IPS-20b (cell line): ENCODE measurements around the gene UCK2.

Experiments
- H3K27ac ChIP-seq: one replicate; pipeline ENCODE4 v1.5.1; 2013; ENCODE audit warnings: low read length
- H3K27me3 ChIP-seq: 2 replicates; pipeline ENCODE4 v1.6.1; 2013; ENCODE audit warnings: mild to moderate bottlenecking, low read length, inconsistent platforms; ENCODE audit not compliant: insufficient read depth
- H3K36me3 ChIP-seq: 2 replicates; pipeline ENCODE4 v1.6.1; 2013; ENCODE audit warnings: low read depth, mild to moderate bottlenecking, inconsistent platforms, low read length, moderate library complexity; ENCODE audit not compliant: insufficient read depth
- H3K4me1 ChIP-seq: 2 replicates; pipeline ENCODE4 v1.6.1; 2013; ENCODE audit warnings: mild to moderate bottlenecking, control low read depth, inconsistent platforms, low read length, moderate library complexity; ENCODE audit not compliant: insufficient read depth
- H3K4me3 ChIP-seq: 2 replicates; pipeline ENCODE4 v1.5.1; 2013; ENCODE audit warnings: mild to moderate bottlenecking, low read length, inconsistent platforms
- H3K9ac ChIP-seq: 2 replicates; pipeline ENCODE4 v1.6.1; 2013; ENCODE audit warnings: low read depth, mild to moderate bottlenecking, inconsistent platforms, low read length, moderate library complexity
- H3K9me3 ChIP-seq: 2 replicates; pipeline ENCODE4 v1.6.1; 2013; ENCODE audit warnings: mild to moderate bottlenecking, low read depth, low read length, inconsistent platforms; ENCODE audit not compliant: insufficient read depth

The UCK2 gene

DNA sequence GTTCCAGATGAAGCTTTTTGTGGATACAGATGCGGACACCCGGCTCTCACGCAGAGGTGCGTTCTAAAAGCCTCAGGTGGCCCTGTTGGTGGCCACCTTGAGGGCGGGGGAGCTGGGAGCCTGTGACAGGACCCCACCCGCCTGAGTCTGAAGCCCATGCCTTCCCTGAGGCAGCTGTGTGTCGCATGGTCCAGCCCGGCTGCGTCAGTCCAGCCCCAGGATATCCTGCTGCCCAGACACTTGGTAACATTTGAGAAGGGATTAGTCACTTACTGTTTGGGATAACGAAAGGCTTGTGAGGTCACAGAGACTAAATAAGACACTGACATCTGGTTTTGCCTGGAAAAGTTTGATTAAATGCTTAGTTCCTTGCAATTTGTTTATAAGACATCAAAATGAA, 68.9 kb downstream of the UCK2 start:
- 0 out of 2 replicates have a peak, but pooled peaks cover 2% of the 10 kb centered on the region for H3K9me3 ChIP-seq

DNA sequence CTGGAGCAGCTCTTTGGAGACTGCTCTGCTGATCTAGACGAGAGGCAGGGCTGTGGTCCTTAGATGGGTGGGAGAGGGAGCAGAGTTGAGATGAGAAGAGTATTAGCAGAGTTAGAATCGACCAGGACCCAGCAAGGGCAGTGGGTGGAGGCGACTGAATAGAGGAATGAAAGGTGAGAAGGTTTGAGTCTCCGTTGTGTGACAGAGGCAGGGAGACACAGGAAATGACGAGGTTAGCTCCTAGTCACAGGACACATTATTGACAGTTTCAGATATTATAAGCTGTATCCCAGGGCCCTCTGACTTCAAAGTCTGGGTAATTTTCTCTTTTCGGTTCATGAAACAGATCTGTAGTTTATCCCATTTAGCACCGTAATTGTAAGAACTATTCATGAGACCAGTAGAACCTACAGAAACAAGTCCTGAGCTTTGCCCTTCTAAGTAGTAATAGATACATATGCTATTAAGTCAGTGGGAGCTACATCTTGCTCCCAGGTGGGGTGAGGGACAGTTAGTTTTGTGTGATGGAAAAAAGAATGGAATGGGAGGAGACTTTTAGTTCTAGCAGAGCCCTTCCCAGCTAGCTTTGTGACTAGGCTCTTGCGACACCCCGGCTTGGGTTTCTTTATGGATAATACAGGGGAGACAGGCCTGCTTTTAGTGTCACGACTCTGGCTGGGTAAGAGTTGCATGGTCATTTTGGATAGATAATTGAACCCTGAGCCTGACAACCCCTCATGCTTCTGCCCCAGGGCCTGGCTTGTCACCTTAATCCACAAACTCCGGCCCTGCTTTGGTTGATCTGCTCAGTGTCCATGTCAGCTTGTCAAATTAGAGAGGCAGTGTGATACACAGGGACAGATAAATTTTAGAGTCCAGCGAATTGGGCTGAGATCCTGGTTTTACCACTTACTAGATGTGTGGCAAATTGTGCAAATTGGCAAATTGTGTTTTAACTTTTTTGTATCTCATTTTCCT, 70.2 kb downstream of the UCK2 start:
- no peak overlapping the region for H3K4me3 ChIP-seq
- H3K9me3 ChIP-seq = no peaks in the 10 kb centered on the region
- H3K27ac ChIP-seq = no peak overlapping the region
- H3K4me1 ChIP-seq = peaks cover 3% of the 10 kb centered on the region; the same call in 1 of the 2 replicates
- H3K36me3 ChIP-seq = peaks cover 94% of the 10 kb centered on the region
- H3K9ac ChIP-seq = no peak overlapping the region
- H3K27me3 ChIP-seq = no peaks in the 10 kb centered on the region

More for the DNA sequence above, 68.9 kb downstream of the UCK2 start:
- Histone ChIP-seq H3K36me3 (peaks cover 100% of the 10 kb centered on the region), H3K27me3 (no peaks in the 10 kb centered on the region), H3K4me1 (peaks cover 3% of the 10 kb centered on the region; the same call in 1 of the 2 replicates), H3K9ac (no peak overlapping the region), H3K27ac (no peak overlapping the region), H3K4me3 (no peak overlapping the region)

DNA sequence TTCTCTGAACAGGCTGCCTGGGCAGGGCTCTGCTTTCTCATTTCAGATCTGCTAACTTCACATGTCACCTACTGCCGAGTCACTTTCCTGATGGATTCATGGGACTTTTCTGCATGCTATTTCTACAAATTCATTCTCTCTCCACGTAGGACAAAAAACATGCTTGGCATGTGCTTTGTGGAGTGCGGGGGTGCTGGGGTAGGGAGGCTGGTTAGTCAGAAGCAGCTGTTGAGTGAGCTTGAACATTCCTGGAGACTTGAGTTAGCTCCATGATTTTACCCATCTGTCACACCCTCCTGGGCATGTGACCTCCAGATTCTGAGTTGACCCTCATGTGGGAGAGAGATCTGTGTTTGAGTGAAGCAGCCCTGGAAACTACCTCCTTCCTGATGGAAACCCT, 71.4 kb downstream of the UCK2 start:
- peaks cover 3% of the 10 kb centered on the region; the same call in 1 of the 2 replicates for H3K4me1 ChIP-seq
- no peaks in the 10 kb centered on the region for H3K9me3 ChIP-seq
- no peak overlapping the region for H3K9ac ChIP-seq
- H3K36me3 ChIP-seq = peaks cover 94% of the 10 kb centered on the region
- no peak overlapping the region for H3K4me3 ChIP-seq
- no peak overlapping the region for H3K27ac ChIP-seq
- H3K27me3 ChIP-seq = no peaks in the 10 kb centered on the region

DNA sequence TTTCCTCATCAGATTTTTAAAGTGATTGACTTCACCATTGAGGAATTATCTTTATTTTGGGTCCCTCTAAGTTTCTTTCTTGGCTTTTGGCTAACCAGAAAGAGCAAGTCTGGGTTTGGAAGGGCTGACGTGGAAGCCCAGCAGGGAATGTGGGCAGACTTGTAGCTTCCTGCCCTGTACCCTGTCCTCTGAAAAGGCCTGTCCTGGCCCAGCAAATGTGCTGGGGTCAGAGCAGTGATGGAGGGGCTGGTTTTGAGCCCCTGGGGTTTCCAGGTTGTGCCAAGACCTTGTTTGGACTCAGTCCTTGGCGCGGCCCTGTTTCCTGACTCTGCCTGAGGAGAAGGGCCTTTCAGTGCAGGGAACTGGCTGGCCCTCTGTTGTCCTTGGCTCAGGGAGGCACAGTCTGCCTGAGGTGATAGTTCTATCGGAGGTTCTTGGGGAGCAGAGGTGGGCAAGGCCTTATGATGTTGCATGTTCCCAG, 72.1 kb downstream of the UCK2 start:
- H3K27ac ChIP-seq = no peak overlapping the region
- H3K4me3 ChIP-seq = no peak overlapping the region
- no peak overlapping the region for H3K9ac ChIP-seq
- no peaks in the 10 kb centered on the region for H3K9me3 ChIP-seq
- peaks cover 3% of the 10 kb centered on the region; the same call in 1 of the 2 replicates for H3K4me1 ChIP-seq
- H3K27me3 ChIP-seq = no peaks in the 10 kb centered on the region
- peaks cover 94% of the 10 kb centered on the region for H3K36me3 ChIP-seq

DNA sequence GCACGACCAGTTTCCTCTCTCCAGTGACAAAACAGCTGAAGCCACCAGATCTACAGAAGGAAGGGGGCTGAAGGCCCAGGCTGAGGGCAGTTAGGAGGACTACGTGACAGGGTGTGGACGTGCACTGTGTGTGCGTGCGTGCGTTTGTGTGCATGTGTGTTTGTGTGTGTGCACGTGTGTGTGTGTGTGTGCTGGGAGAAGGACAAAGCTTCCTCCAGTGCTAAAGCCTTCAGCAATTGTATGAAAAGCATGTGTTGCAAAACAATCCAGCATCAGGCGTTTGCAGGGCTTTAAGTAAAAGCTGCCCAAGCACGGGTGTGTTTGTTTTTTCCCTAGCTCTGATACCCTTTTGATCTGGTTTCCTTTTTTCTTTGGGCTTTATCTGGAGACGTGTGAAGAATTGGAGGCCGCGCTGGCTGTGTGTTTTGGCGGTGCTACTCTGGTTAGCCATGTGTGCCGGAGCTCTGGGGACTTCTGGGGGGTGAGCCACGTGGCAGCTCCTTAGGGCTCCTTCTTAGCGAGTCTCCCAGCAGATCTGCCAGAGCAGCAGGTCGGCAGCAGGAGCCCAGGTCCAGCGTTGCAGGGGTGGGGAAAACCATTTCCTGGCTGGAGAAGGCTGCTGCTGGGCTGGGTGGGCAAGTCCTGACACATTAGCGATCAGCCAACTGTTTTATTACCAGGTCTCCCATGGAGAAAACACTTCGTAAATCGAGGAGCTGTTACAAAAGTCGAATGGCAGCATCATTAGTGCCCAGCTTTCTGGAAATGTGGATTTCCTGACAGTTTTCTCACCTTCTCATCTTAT, 73.4 kb downstream of the UCK2 start:
- peaks cover 3% of the 10 kb centered on the region; the same call in 1 of the 2 replicates for H3K4me1 ChIP-seq
- H3K27me3 ChIP-seq = no peaks in the 10 kb centered on the region
- no peak overlapping the region for H3K9ac ChIP-seq
- H3K36me3 ChIP-seq = peaks cover 94% of the 10 kb centered on the region
- H3K4me3 ChIP-seq = no peak overlapping the region
- H3K27ac ChIP-seq = no peak overlapping the region
- H3K9me3 ChIP-seq = no peaks in the 10 kb centered on the region

DNA sequence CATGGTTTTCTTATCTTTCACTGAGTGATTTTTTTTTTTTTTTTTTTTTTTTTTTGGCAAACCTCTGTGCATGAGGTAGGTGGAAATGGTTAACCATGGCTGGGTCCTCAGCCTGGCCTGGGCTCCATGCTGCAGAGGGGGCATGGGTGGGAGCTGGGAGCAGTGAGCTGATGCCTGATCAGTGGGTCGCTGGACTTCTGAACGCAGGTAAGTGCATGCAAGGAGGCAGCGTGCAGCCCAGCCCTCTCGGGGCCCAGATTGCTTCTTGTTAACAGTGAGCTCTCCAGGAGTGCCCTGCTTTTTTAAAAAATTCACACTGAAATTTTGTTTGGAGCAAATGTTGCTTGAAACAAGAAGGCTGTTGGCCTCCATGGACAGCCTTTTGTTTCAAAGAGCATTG, 75.2 kb downstream of the UCK2 start:
- peaks cover 3% of the 10 kb centered on the region; the same call in 1 of the 2 replicates for H3K4me1 ChIP-seq
- H3K36me3 ChIP-seq = peaks cover 94% of the 10 kb centered on the region
- no peaks in the 10 kb centered on the region for H3K9me3 ChIP-seq
- no peak overlapping the region for H3K4me3 ChIP-seq
- no peaks in the 10 kb centered on the region for H3K27me3 ChIP-seq
- no peak overlapping the region for H3K27ac ChIP-seq
- no peak overlapping the region for H3K9ac ChIP-seq

DNA sequence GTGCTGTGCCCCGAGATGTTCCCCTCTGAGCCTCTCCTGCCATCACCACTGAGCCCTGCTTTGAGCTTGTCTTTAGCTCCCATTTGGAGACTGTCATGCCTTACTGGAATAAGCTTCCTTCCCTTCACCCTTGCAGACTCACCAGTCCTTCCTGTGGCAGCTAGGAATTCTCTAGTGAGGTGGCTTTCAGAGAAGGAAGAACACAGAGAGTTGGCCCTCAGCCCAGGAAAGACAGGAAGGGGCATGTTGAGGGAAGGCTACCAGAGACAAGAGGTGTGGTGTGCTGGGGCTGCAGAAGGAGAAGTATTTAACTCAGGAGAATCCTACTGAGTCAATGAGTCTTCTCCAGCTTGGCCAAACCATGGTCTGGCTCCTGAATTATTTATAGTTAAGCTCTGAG, 76.3 kb downstream of the UCK2 start:
- no peaks in the 10 kb centered on the region for H3K9me3 ChIP-seq
- no peak overlapping the region for H3K27ac ChIP-seq
- no peak overlapping the region for H3K4me3 ChIP-seq
- H3K27me3 ChIP-seq = no peaks in the 10 kb centered on the region
- no peaks in the 10 kb centered on the region; the same call in 1 of the 2 replicates for H3K4me1 ChIP-seq
- no peak overlapping the region for H3K9ac ChIP-seq
- peaks cover 94% of the 10 kb centered on the region for H3K36me3 ChIP-seq

DNA sequence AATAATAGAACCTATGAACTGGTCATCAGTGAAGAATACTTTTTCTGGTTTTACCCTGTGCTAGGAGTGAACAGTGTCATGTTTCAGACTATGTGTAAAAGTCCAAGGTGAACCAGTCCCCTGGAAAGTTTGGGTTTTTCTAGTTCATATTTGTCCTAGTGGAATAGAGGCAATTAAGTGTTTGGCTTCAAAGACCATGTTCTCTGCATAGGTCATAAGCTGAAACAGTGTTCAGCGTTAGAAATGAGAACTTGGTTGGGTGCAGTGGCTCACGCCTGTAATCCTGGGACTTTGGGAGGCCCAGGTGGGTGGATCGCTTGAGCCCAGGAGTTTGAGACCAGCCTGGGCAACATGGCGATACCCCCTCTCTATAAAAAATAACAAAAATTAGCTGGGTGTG, 77.5 kb downstream of the UCK2 start:
- Histone ChIP-seq H3K4me3 (no peak overlapping the region), H3K4me1 (no peaks in the 10 kb centered on the region), H3K9ac (no peak overlapping the region), H3K27ac (no peak overlapping the region), H3K9me3 (no peaks in the 10 kb centered on the region), H3K27me3 (no peaks in the 10 kb centered on the region), H3K36me3 (peaks cover 94% of the 10 kb centered on the region)

DNA sequence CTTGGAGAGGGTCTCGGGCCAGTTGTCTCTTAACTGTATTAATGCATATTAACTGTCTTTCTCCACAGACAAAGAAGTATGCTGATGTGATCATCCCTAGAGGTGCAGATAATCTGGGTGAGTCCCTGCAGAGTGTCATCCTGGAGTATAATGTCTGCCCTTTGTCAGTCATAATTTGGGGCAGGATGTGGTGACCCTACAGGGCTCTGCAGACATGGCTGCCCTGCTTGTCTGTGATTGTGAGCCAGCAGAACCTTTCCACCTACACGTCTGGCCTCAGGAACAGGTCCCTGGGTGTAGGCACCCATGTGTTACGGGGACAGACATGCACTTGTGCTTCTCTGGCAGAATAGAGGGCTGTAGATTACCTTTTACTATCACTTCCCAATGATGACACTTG, 78.4 kb downstream of the UCK2 start:
- H3K9ac ChIP-seq = no peak overlapping the region
- H3K4me3 ChIP-seq = no peak overlapping the region
- no peaks in the 10 kb centered on the region for H3K9me3 ChIP-seq
- peaks cover 94% of the 10 kb centered on the region for H3K36me3 ChIP-seq
- no peak overlapping the region for H3K27ac ChIP-seq
- H3K4me1 ChIP-seq = no peaks in the 10 kb centered on the region
- H3K27me3 ChIP-seq = no peaks in the 10 kb centered on the region

DNA sequence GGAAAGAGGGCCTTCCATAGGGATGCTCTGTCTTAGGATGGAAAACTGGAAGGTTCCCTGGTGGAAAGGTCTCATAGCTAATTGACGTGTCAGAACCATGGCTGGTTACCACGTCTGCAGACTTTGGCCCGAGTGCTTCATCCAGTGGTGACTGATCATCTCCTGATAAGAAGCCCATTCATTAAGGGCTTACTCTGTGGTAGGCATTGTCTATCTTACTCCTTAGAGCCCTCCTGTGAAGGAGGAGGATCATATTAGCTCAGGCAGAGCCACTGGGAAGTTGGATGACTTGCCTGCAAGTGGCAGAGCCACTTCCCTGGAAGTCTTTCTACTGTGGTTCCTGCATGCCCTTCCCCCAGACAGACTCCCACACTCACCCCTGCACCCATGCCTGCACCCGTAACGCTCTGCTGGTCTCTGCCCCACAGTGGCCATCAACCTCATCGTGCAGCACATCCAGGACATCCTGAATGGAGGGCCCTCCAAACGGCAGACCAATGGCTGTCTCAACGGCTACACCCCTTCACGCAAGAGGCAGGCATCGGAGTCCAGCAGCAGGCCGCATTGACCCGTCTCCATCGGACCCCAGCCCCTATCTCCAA, 79.9 kb downstream of the UCK2 start:
- no peaks in the 10 kb centered on the region for H3K4me1 ChIP-seq
- no peak overlapping the region for H3K9ac ChIP-seq
- no peak overlapping the region for H3K4me3 ChIP-seq
- H3K27ac ChIP-seq = no peak overlapping the region
- peaks cover 91% of the 10 kb centered on the region for H3K36me3 ChIP-seq
- no peaks in the 10 kb centered on the region for H3K27me3 ChIP-seq
- no peaks in the 10 kb centered on the region for H3K9me3 ChIP-seq

DNA sequence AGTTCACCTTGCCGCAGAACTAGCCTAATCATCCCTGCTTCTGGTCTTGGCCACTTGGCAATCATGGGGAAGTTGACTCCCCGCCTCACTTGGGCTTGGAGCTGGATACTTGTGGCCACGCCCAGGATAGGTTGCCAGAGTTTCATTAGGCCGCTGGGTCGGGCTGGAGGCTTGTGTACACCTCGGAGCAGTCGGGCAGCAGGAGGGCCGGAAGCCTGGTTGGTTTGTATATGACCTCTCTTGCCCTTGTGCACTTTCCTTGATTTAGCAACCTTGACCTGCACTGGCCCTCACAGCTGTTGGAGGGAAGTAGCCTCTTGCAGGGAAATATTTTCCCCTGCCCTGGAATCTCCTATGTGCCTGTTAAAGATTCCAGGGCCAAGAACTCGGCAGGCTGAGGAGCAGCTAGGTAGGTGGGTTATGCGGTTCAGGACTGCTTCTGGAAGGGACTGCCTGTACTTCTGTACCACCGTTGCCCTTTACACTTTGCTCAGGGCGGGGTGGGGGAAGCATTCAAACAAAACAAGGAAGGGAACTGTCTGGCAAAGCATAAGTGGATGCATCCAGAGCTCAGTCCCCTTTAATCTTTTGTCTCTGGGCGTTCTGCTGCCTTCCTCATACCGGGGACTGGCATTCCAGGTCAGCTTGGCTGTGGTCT, 83.5 kb downstream of the UCK2 start:
- H3K4me1 ChIP-seq = no peaks in the 10 kb centered on the region
- H3K4me3 ChIP-seq = no peak overlapping the region
- no peaks in the 10 kb centered on the region for H3K9me3 ChIP-seq
- no peak overlapping the region for H3K9ac ChIP-seq
- no peaks in the 10 kb centered on the region for H3K27me3 ChIP-seq
- H3K27ac ChIP-seq = no peak overlapping the region
- peaks cover 58% of the 10 kb centered on the region for H3K36me3 ChIP-seq
